ENCODE data around the gene ADCYAP1R1. TPM values are rescaled to one million over a fixed set of nuclear protein-coding genes. Genes with fewer than 3 reads are reported as not detected.

Gene ADCYAP1R1
- total RNA-seq, 4 donors from 2014 or later, result 1.9 to 7.4 (median 3.4) TPM

DNA sequence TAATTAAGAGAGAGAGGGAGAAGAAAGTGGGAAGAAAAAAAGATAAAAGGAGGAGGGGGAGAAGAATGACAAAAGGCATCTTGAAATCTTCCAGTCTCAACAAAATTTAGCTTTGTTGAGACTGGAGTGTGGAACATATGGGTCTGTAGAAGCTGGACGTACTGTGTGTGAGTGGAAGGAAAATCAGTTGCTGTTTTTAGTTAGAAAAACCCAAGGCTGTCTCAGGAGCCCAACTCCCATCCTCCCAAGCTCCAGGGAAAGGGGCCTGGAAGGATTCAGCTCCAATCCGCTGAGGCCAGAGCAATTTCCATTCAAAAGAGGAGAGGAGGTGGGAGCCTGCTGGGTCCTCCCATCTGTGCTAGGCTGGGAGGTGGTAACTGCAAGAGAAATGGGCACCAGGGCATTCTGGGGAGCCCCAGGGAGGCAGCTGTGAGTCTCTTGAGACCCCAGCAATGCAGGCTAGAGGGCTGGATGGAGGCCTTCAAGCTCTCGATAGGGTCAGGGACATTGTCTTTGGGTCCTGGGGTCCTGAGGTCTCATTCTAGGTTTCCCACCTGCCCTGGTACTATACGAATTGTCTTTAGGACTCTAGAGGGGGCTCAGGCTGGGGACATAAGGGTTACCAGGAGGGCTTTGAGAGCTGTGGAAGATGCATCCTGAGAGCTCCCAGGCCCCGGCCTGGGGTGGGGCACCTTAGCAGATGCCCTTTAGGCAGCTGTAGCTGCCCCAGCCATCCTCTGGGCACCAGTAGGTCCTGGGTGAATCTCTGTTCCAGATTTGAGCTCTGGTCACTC, 21.4 kb downstream of the ADCYAP1R1 start:
- in situ Hi-C loops (cut with MboI; ENCODE audit: low pct_ligation_motif_present in 1 of 4, low pct_unique_long_range_greater_than_20kb in 1 of 4, low sequenced_read_pairs in 3 of 4), result no loop called here
- Histone ChIP-seq H3K27me3 (no peaks in the 10 kb centered on the region), H3K4me3 (no peak overlapping the region), H3K36me3 (no peaks in the 10 kb centered on the region), H3K27ac (no peak overlapping the region), H3K4me1 (no peaks in the 10 kb centered on the region), H3K9me3 (no peaks in the 10 kb centered on the region)
- no peak for TF ChIP-seq POLR2A (IDR thresholded peaks at IDR 0.05)
- no peak for TF ChIP-seq EP300 (IDR thresholded peaks at IDR 0.05; ENCODE audit: low read depth)
- TF ChIP-seq POLR2AphosphoS5 (IDR thresholded peaks at IDR 0.05), result no peak
- DNase-seq, result no peak
- WGBS, 2 donors (ENCODE audit: low coverage in 1 of 2), result 71 to 84% methylated on average over 1 to 5 of the region's 5 CpGs
- intact Hi-C loops (cut with DNase I; ENCODE audit: low total_unique reads), result no loop called here

DNA sequence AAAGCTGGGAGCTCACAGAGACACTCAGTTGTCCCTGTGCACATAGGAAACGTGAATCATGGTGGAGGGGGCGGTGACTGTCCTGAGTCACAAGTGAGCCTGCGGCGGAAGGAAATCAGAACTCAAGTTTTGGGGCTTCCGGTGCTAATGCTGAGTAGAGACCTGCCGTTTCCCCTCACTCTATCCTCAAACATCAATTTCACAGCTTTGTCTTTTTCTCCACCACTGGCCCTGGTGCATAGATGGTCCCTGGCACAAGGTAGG, 21.9 kb downstream of the ADCYAP1R1 start:
- Histone ChIP-seq H3K27ac (no peak overlapping the region), H3K4me1 (no peaks in the 10 kb centered on the region), H3K9me3 (no peaks in the 10 kb centered on the region), H3K36me3 (no peaks in the 10 kb centered on the region), H3K27me3 (no peaks in the 10 kb centered on the region), H3K4me3 (no peak overlapping the region)
- no peak for DNase-seq
- in situ Hi-C loops (cut with MboI; ENCODE audit: low pct_ligation_motif_present in 1 of 4, low pct_unique_long_range_greater_than_20kb in 1 of 4, low sequenced_read_pairs in 3 of 4), result no loop called here
- WGBS, 2 donors (ENCODE audit: low coverage in 1 of 2), result 77 to 100% methylated on average over 1 to 6 of the region's 6 CpGs
- TF ChIP-seq, protein P1, sequence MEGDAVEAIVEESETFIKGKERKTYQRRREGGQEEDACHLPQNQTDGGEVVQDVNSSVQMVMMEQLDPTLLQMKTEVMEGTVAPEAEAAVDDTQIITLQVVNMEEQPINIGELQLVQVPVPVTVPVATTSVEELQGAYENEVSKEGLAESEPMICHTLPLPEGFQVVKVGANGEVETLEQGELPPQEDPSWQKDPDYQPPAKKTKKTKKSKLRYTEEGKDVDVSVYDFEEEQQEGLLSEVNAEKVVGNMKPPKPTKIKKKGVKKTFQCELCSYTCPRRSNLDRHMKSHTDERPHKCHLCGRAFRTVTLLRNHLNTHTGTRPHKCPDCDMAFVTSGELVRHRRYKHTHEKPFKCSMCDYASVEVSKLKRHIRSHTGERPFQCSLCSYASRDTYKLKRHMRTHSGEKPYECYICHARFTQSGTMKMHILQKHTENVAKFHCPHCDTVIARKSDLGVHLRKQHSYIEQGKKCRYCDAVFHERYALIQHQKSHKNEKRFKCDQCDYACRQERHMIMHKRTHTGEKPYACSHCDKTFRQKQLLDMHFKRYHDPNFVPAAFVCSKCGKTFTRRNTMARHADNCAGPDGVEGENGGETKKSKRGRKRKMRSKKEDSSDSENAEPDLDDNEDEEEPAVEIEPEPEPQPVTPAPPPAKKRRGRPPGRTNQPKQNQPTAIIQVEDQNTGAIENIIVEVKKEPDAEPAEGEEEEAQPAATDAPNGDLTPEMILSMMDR (IDR thresholded peaks at IDR 0.05), result no peak
- no peak for TF ChIP-seq POLR2A (IDR thresholded peaks at IDR 0.05)
- TF ChIP-seq EP300 (IDR thresholded peaks at IDR 0.05; ENCODE audit: low read depth), result no peak
- no peak for TF ChIP-seq POLR2AphosphoS5 (IDR thresholded peaks at IDR 0.05)
- intact Hi-C loops (cut with DNase I; ENCODE audit: low total_unique reads), result no loop called here

DNA sequence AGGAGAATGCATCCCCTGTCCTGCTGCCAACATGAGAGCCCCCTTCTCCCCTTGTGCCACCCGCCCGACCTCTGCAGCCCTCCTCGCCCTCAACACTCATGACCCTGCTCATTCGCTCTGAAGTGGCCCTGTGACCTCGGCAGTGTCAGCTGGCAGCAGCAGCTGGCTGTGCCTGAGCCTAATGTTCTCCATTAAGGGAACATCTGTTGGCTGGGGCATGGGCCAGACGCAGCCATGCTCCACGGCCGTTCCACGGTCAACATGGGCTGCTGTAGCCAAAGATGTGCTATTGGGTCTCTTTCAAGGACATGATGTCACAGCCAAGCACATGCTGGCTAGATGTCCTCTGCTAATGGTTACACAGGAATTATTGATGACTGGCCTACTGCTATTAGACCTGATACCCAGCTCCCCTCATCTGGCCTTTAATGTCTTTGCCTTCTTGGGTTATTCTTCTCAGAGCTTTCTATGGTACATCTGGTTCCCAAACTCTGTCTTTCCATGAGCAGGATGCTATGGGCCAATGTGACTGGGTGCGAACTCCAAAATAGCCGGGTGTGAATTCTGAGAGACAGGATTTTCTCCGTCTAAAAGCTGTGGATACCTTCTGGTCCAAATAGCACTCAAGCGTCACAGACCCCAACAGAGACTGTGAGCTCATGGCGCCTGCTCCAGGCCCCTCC, 22.4 kb downstream of the ADCYAP1R1 start:
- WGBS, 2 donors (ENCODE audit: low coverage in 1 of 2), result 53 to 82% methylated on average over 3 to 14 of the region's 14 CpGs
- no peak for DNase-seq
- in situ Hi-C loops (cut with MboI; ENCODE audit: low pct_ligation_motif_present in 1 of 4, low pct_unique_long_range_greater_than_20kb in 1 of 4, low sequenced_read_pairs in 3 of 4) (no loop called here), intact Hi-C loops (cut with DNase I; ENCODE audit: low total_unique reads) (no loop called here)
- Histone ChIP-seq H3K4me3 (no peak overlapping the region), H3K9me3 (no peaks in the 10 kb centered on the region), H3K27me3 (no peaks in the 10 kb centered on the region), H3K27ac (no peak overlapping the region), H3K36me3 (no peaks in the 10 kb centered on the region), H3K4me1 (no peaks in the 10 kb centered on the region)
- TF ChIP-seq EP300 (IDR thresholded peaks at IDR 0.05; ENCODE audit: low read depth) (no peak), POLR2AphosphoS5 (IDR thresholded peaks at IDR 0.05) (peak in 1 of 3 donors; percentile 11)

DNA sequence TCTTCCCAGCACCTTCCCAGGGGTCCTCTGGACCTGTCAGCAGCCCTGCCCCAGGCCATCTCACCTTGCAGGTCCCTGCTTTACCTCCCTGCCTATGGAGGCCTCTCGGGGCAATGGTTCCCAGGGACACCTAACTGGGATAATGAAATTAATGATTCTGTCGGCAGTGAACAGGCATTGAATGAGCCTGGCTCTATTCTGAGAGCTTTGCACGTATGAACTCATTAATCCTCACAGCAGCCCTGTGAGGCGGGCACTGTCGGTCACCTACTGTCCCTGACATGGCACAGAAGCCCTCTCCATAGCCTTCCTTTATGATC, 22.9 kb downstream of the ADCYAP1R1 start:
- Histone ChIP-seq H3K9me3 (no peaks in the 10 kb centered on the region), H3K27ac (no peak overlapping the region), H3K36me3 (no peaks in the 10 kb centered on the region), H3K4me1 (no peaks in the 10 kb centered on the region), H3K4me3 (no peak overlapping the region), H3K27me3 (no peaks in the 10 kb centered on the region)
- intact Hi-C loops (cut with DNase I; ENCODE audit: low total_unique reads), result no loop called here
- 80 to 88% methylated on average over 1 to 5 of the region's 5 CpGs for WGBS, 2 donors (ENCODE audit: low coverage in 1 of 2)
- no peak for DNase-seq
- in situ Hi-C loops (cut with MboI; ENCODE audit: low pct_ligation_motif_present in 1 of 4, low pct_unique_long_range_greater_than_20kb in 1 of 4, low sequenced_read_pairs in 3 of 4), result no loop called here
- TF ChIP-seq EP300 (IDR thresholded peaks at IDR 0.05; ENCODE audit: low read depth), result no peak
- no peak for TF ChIP-seq POLR2AphosphoS5 (IDR thresholded peaks at IDR 0.05)
- TF ChIP-seq, protein P1 (IDR thresholded peaks at IDR 0.05), result no peak
- TF ChIP-seq POLR2A (IDR thresholded peaks at IDR 0.05), result no peak

DNA sequence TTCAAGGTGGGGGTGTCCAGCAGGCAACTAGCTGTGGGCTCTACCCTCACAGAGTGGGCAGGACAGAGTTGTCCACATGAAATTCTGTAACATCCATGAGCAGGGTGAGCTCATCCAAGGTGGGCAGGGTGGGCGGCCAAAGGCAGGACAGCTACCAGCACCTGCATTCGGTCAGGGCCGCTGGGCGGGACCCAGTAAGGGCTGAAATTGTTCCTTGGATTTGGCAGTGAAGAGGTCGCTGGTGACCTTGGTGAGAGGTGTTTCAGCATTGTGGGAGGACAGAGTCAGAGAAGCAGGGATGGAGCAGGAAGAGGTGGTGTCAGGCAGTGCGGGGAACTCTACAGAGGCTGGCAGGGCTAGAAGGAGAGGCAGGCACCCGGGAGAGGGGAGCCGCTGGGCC, 23.9 kb downstream of the ADCYAP1R1 start:
- Histone ChIP-seq H3K36me3 (no peaks in the 10 kb centered on the region), H3K9me3 (no peaks in the 10 kb centered on the region), H3K4me3 (no peak overlapping the region), H3K27me3 (peaks cover 4% of the 10 kb centered on the region), H3K4me1 (no peaks in the 10 kb centered on the region), H3K27ac (no peak overlapping the region)
- in situ Hi-C loops (cut with MboI; ENCODE audit: low pct_ligation_motif_present in 1 of 4, low pct_unique_long_range_greater_than_20kb in 1 of 4, low sequenced_read_pairs in 3 of 4) (no loop called here), intact Hi-C loops (cut with DNase I; ENCODE audit: low total_unique reads) (no loop called here)
- no peak for DNase-seq
- 60 to 78% methylated on average over 2 to 8 of the region's 8 CpGs for WGBS, 2 donors (ENCODE audit: low coverage in 1 of 2)
- TF ChIP-seq, protein P1 (IDR thresholded peaks at IDR 0.05), result no peak
- TF ChIP-seq POLR2AphosphoS5 (IDR thresholded peaks at IDR 0.05), result no peak
- no peak for TF ChIP-seq POLR2A (IDR thresholded peaks at IDR 0.05)
- no peak for TF ChIP-seq EP300 (IDR thresholded peaks at IDR 0.05; ENCODE audit: low read depth)
